Activated naive CD8-positive, alpha-beta T cell treated with anti-CD3 and anti-CD28 coated beads, Interleukin-2, amount 50 U/mL, for 24 hours (primary cell): Measurements from ENCODE around the gene HLA-DOA.

Source experiments
- ATAC-seq: fragments of 150-1000 bp; cut with Tn5 transposase; one replicate; pipeline ENCODE4 v1.10.0; 2021
- DNase-seq: peaks from one replicate; pipeline ENCODE4 v3.0.0; 2021
- H3K27ac Mint-ChIP-seq: one replicate; pipeline ENCODE4 v1.8.0; 2021; ENCODE audit warnings: mild to moderate bottlenecking, mixed read lengths
- H3K27me3 Mint-ChIP-seq: one replicate; pipeline ENCODE4 v1.8.0; 2021; ENCODE audit warnings: mixed read lengths
- H3K36me3 Mint-ChIP-seq: one replicate; pipeline ENCODE4 v1.8.0; 2021; ENCODE audit warnings: low read depth, mixed read lengths
- H3K4me1 Mint-ChIP-seq: one replicate; pipeline ENCODE4 v1.8.0; 2021; ENCODE audit warnings: mixed read lengths
- H3K4me3 Mint-ChIP-seq: one replicate; pipeline ENCODE4 v1.8.0; 2021; ENCODE audit warnings: mild to moderate bottlenecking, moderate library complexity, mixed read lengths
- H3K9me3 Mint-ChIP-seq: one replicate; pipeline ENCODE4 v1.8.0; 2021; ENCODE audit warnings: mixed read lengths

Gene HLA-DOA

GRCh38 chr6:33024521-33024920, 15.1 kb upstream of the HLA-DOA start:
- no peaks in the 10 kb centered on the region for H3K36me3 Mint-ChIP-seq
- H3K27me3 Mint-ChIP-seq, result no peaks in the 10 kb centered on the region
- H3K4me3 Mint-ChIP-seq, result no peak overlapping the region
- peaks cover 31% of the 10 kb centered on the region for H3K4me1 Mint-ChIP-seq
- no peak overlapping the region for H3K27ac Mint-ChIP-seq
- ATAC-seq (no peak), DNase-seq (no peak)
- no peaks in the 10 kb centered on the region for H3K9me3 Mint-ChIP-seq

DNA sequence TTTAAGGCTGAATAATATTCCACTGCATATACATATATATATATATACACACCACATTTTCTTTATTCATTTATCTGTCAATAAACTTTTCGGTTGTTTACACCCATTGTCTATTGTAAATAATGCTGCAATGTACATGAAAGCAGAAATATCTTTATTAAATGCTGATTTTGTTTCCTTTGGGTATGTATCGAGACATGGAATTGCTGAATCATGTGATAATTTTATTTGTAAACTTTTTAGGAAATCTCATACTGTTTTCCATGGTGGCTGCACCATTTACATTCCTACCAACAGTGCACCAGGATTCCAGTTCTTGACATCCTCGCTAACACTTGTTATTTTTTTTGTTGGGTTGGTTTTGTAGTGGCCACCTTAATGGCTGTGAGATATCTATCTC, 14.1 kb upstream of the HLA-DOA start:
- H3K36me3 Mint-ChIP-seq, result no peaks in the 10 kb centered on the region
- peaks cover 32% of the 10 kb centered on the region for H3K4me1 Mint-ChIP-seq
- DNase-seq (no peak), ATAC-seq (no peak)
- H3K27ac Mint-ChIP-seq, result no peak overlapping the region
- no peak overlapping the region for H3K4me3 Mint-ChIP-seq
- no peaks in the 10 kb centered on the region for H3K27me3 Mint-ChIP-seq
- H3K9me3 Mint-ChIP-seq, result no peaks in the 10 kb centered on the region

GRCh38 chr6:33021917-33022316, 12.5 kb upstream of the HLA-DOA start:
- H3K4me3 Mint-ChIP-seq, result no peak overlapping the region
- no peaks in the 10 kb centered on the region for H3K9me3 Mint-ChIP-seq
- ATAC-seq (no peak), DNase-seq (no peak)
- no peaks in the 10 kb centered on the region for H3K36me3 Mint-ChIP-seq
- H3K27me3 Mint-ChIP-seq, result no peaks in the 10 kb centered on the region
- H3K27ac Mint-ChIP-seq, result no peak overlapping the region
- H3K4me1 Mint-ChIP-seq, result peaks cover 38% of the 10 kb centered on the region

DNA sequence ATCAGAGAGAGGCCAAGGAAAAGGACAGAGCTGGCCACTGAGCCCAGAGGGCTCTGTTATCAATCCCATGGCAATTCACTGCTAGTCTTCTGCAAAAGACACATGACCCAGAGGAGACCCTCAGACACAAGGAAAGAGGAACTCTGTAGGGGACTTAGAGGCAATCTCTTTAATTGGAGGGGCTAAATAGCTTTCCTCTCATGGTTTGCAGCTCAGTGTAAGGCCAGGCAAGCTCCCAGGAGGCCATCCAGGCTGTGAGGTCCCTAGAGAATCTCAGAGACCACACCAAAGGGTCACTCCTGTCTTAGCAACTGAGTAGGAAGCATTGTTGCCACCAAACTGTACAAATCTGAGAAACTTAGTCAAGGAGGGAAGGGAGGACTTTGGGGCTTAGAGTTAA, 10.0 kb upstream of the HLA-DOA start:
- H3K27me3 Mint-ChIP-seq, result no peaks in the 10 kb centered on the region
- ATAC-seq (no peak), DNase-seq (no peak)
- peaks cover 38% of the 10 kb centered on the region for H3K4me1 Mint-ChIP-seq
- no peaks in the 10 kb centered on the region for H3K9me3 Mint-ChIP-seq
- peak overlapping the region; percentile 84 for H3K27ac Mint-ChIP-seq
- peak overlapping the region; percentile 72 for H3K4me3 Mint-ChIP-seq
- H3K36me3 Mint-ChIP-seq, result no peaks in the 10 kb centered on the region

GRCh38 chr6:33018904-33019303, 9.5 kb upstream of the HLA-DOA start:
- Mint-ChIP-seq H3K27ac (peak overlapping the region; percentile 84), H3K36me3 (no peaks in the 10 kb centered on the region), H3K9me3 (no peaks in the 10 kb centered on the region), H3K27me3 (no peaks in the 10 kb centered on the region), H3K4me3 (peak overlapping the region; percentile 72), H3K4me1 (peaks cover 38% of the 10 kb centered on the region)
- peak; percentile 85 for ATAC-seq
- peak; percentile 52 for DNase-seq

DNA sequence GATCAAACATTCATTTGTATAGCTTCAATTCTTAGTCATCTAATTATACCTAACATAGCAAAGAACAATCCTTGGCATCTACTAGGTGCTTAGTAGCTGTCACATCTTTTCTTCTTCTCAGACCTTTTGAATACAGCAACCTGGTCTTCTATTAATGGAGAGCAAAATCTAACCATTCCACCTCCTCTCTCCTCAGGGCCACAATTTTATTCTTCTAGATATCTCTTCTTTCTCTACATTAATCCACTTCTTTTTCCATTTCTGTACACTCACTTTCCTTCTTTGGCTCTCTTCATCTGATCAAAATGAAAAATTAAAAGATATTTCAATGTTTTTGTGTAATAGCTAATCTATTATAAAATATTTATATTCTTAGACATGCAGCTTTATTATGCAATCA, 9.0 kb upstream of the HLA-DOA start:
- H3K4me3 Mint-ChIP-seq, result peak overlapping the region; percentile 8
- H3K36me3 Mint-ChIP-seq, result no peaks in the 10 kb centered on the region

GRCh38 chr6:33017694-33018353, 8.4 kb upstream of the HLA-DOA start:
- Mint-ChIP-seq H3K36me3 (no peaks in the 10 kb centered on the region), H3K27ac (peak overlapping the region; percentile 84), H3K4me3 (peak overlapping the region; percentile 13), H3K27me3 (no peaks in the 10 kb centered on the region), H3K9me3 (no peaks in the 10 kb centered on the region), H3K4me1 (peaks cover 38% of the 10 kb centered on the region)
- DNase-seq (no peak), ATAC-seq (no peak)

More for the DNA sequence above, 9.0 kb upstream of the HLA-DOA start:
- no peaks in the 10 kb centered on the region for H3K9me3 Mint-ChIP-seq
- DNase-seq, result no peak
- no peaks in the 10 kb centered on the region for H3K27me3 Mint-ChIP-seq
- ATAC-seq, result no peak
- peaks cover 38% of the 10 kb centered on the region for H3K4me1 Mint-ChIP-seq
- H3K27ac Mint-ChIP-seq, result peak overlapping the region; percentile 84

- Mint-ChIP-seq H3K4me1 (peaks cover 38% of the 10 kb centered on the region), H3K4me3 (no peak overlapping the region)
- ATAC-seq, result no peak
These were observed 7.6 kb upstream of the HLA-DOA start for GRCh38 chr6:33017018-33017417.

DNA sequence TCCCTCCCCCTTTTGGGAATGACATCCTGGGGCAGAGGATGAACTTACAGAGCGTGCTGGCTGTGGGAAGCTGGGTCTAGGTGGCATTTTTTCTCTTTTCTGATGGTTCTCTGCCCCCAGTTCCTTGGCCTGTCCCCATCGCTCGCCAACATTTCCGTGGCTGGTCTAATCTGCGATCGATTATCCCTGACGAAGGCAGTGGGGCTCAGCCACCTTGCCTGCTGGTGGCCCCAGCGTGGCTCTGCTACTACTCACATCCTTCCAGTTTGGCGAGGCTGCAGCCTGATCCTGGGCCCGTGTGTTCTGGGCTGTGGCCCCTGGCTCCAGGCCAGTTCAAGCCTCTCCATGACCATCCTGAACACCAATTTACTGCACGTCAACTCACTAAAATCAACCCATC, 6.4 kb upstream of the HLA-DOA start:
- ATAC-seq (no peak), DNase-seq (no peak)
- Mint-ChIP-seq H3K4me3 (no peak overlapping the region), H3K4me1 (peaks cover 38% of the 10 kb centered on the region), H3K36me3 (no peaks in the 10 kb centered on the region), H3K27ac (no peak overlapping the region), H3K27me3 (no peaks in the 10 kb centered on the region), H3K9me3 (no peaks in the 10 kb centered on the region)

More at GRCh38 chr6:33017018-33017417, 7.6 kb upstream of the HLA-DOA start:
- Mint-ChIP-seq H3K27me3 (no peaks in the 10 kb centered on the region), H3K27ac (peak overlapping the region; percentile 33), H3K9me3 (no peaks in the 10 kb centered on the region), H3K36me3 (no peaks in the 10 kb centered on the region)
- DNase-seq, result no peak

DNA sequence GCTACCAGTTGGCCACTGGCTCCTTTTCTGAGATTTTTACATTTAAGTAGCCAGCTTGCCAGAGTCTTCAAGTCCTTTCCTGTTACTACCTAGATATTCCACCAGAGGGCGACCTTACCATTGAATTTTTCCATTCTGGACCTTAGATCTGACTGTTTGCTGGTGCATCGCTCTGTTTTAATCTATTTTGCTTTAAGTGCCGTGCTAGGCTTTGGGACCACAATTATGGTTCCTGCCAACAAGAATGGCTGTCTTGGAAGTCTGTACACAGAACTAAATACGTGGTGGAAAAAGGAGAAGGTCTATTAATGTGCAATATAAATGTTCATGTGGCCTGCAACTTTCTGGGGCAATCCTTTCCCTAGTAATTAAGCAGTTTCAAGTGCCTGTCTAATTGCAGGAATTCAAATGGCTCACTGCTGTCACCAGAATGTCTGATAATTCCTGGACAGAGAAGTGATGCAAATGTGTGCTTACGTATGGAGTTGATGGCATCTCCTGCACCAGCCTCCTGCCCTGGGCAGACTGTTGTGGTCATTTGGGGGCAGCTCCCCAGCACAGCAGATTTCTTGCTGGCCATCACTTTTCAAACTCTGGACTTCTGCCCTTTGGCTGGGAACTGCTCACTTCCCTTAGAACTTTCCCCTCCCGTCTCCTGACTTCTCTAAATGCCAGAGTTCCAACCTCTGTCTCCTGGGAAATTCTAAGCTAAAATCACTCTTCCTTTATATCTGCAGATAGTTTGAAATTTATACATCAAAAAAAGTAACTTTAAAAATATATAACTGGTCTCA, 5.6 kb upstream of the HLA-DOA start:
- Mint-ChIP-seq H3K27me3 (no peaks in the 10 kb centered on the region), H3K36me3 (no peaks in the 10 kb centered on the region), H3K4me3 (no peak overlapping the region), H3K27ac (no peak overlapping the region), H3K9me3 (no peaks in the 10 kb centered on the region), H3K4me1 (peaks cover 34% of the 10 kb centered on the region)
- ATAC-seq (no peak), DNase-seq (peak; percentile 41)

GRCh38 chr6:33013608-33014007, 4.2 kb upstream of the HLA-DOA start:
- Mint-ChIP-seq H3K27me3 (no peaks in the 10 kb centered on the region), H3K4me1 (peaks cover 30% of the 10 kb centered on the region), H3K36me3 (no peaks in the 10 kb centered on the region), H3K4me3 (no peak overlapping the region), H3K27ac (no peak overlapping the region), H3K9me3 (no peaks in the 10 kb centered on the region)
- ATAC-seq (no peak), DNase-seq (no peak)

DNA sequence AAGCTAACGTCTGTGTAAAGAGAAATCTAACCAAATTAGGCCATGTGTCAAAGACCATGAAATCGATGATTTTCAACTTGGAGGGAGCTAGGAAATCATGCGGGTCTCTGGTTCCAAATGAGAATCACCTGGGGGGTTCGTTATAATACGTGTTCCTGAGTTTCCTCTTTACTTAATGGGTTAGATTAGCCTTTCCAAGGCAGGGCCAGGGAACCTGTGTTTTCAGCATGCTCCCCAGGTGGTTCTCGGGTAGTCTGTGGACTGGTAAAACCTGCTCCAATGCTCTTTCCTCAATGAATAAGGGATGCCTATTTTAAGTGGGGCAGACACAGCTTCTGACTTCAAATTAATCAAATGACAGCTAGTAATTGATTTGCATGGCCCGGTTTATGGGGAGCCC, 965 bp upstream of the HLA-DOA start:
- ATAC-seq (no peak), DNase-seq (no peak)
- no peaks in the 10 kb centered on the region for H3K9me3 Mint-ChIP-seq
- no peak overlapping the region for H3K27ac Mint-ChIP-seq
- no peaks in the 10 kb centered on the region for H3K27me3 Mint-ChIP-seq
- H3K4me1 Mint-ChIP-seq, result peaks cover 16% of the 10 kb centered on the region
- no peaks in the 10 kb centered on the region for H3K36me3 Mint-ChIP-seq
- no peak overlapping the region for H3K4me3 Mint-ChIP-seq

DNA sequence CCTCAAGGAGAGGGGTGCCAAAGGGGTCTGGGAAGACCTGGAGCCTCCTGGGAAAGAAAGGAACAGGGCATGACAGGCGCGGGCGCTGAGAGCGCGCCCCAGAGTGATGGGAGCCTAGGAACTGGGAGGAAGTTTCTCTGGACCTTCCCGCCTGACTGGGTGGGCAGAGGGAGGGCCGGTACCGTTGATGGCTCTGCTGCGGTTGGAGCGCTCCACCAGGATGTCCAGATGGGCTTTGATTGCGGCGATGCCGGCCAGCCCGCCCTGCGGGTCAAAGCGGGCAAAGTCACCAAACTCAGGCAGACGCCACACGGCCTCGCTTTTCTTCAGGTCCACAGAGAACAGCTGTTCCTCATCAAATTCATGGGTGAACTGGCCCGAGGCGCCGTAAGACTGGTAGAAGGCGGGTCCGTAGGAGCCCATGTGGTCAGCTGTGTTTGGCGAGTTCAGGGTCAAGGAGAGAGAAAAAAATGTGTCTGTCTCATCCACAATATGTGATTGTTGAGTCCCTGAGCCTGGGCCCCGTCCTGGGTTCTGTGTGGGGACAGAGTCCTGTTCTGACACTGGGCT, 1.5 kb downstream of the HLA-DOA start:
- DNase-seq (no peak), ATAC-seq (no peak)
- Mint-ChIP-seq H3K27me3 (no peaks in the 10 kb centered on the region), H3K4me1 (peaks cover 14% of the 10 kb centered on the region), H3K27ac (no peak overlapping the region), H3K9me3 (no peaks in the 10 kb centered on the region), H3K36me3 (no peaks in the 10 kb centered on the region), H3K4me3 (peak overlapping the region; percentile 85)

- Mint-ChIP-seq H3K4me3 (no peak overlapping the region), H3K27me3 (no peaks in the 10 kb centered on the region), H3K27ac (no peak overlapping the region), H3K4me1 (peaks cover 20% of the 10 kb centered on the region), H3K36me3 (no peaks in the 10 kb centered on the region), H3K9me3 (no peaks in the 10 kb centered on the region)
- no peak for DNase-seq
- no peak for ATAC-seq
These were observed 4.5 kb downstream of the HLA-DOA start for GRCh38 chr6:33004940-33005339.

- ATAC-seq, result no peak
These were observed 7.7 kb downstream of the HLA-DOA start for GRCh38 chr6:33001685-33002084.

More at GRCh38 chr6:33001685-33002084, 7.7 kb downstream of the HLA-DOA start:
- Mint-ChIP-seq H3K27me3 (peaks cover 4% of the 10 kb centered on the region), H3K27ac (no peak overlapping the region), H3K9me3 (no peaks in the 10 kb centered on the region), H3K4me1 (peaks cover 8% of the 10 kb centered on the region), H3K4me3 (no peak overlapping the region), H3K36me3 (no peaks in the 10 kb centered on the region)
- no peak for DNase-seq
